Caco-2 (cell line): ENCODE results near the gene SCNN1G. TPM values are rescaled to one million over a fixed set of nuclear protein-coding genes. Genes with fewer than 3 reads are reported as not detected.

Source experiments
- BruUV-seq: library from RNA; stranded (reverse); fragments of 400-500 nt; replicated peaks from 2 replicates; lab custom pipeline; 2021; lab: Mats Ljungman, UMichigan
- CTCF ChIA-PET: fragments of 300-600 bp; sonication (Branson Sonifier 250); formaldehyde crosslinking; loops from one replicate; lab custom pipeline; 2022; ENCODE audit warnings: antibody characterized with exemption; lab: Charles Lee
- POLR2A ChIA-PET: fragments of 300-600 bp; sonication (Branson Sonifier 250); formaldehyde crosslinking; loops from one replicate; lab custom pipeline; 2022; ENCODE audit warnings: antibody characterized with exemption; lab: Charles Lee
- DNase-seq, 2 experiments: peaks; one replicate each; pipeline versions ENCODE4 v3.0.0 to v3.0.0-alpha.2; 2020 to 2022
- H3K27me3 ChIP-seq: replicated peaks from 2 replicates; pipeline ENCODE4 v1.6.0; 2011; ENCODE audit warnings: low read length; ENCODE audit not compliant: control insufficient read depth, insufficient read depth
- H3K36me3 ChIP-seq: 2 replicates; pipeline ENCODE4 v1.5.1; 2011; ENCODE audit warnings: low read length; ENCODE audit not compliant: control insufficient read depth, insufficient read depth
- H3K4me1 ChIP-seq: fragments of 250-450 bp; sonication (Bioruptor Pico); 2 replicates; pipeline ENCODE4 v1.5.1; 2020; ENCODE audit warnings: mild to moderate bottlenecking
- H3K4me3 ChIP-seq: 2 replicates; pipeline ENCODE4 v1.5.1; 2011; ENCODE audit warnings: low read depth, mild to moderate bottlenecking, control low read depth, low read length
- H3K9me3 ChIP-seq: fragments of 250-450 bp; sonication (Bioruptor Pico); 2 replicates; pipeline ENCODE4 v1.5.1; 2020; ENCODE audit warnings: mild to moderate bottlenecking, moderate library complexity
- H3K27ac Mint-ChIP-seq: one replicate; pipeline ENCODE4 v1.8.0; 2022; ENCODE audit warnings: mixed read lengths; ENCODE audit not compliant: unreplicated experiment
- H3K27me3 Mint-ChIP-seq: one replicate; pipeline ENCODE4 v1.8.0; 2022; ENCODE audit warnings: mixed read lengths; ENCODE audit not compliant: insufficient read depth, unreplicated experiment
- H3K36me3 Mint-ChIP-seq: one replicate; pipeline ENCODE4 v1.8.0; 2022; ENCODE audit warnings: mild to moderate bottlenecking, mixed read lengths; ENCODE audit not compliant: insufficient read depth, unreplicated experiment
- H3K4me1 Mint-ChIP-seq: one replicate; pipeline ENCODE4 v1.8.0; 2022; ENCODE audit warnings: low read depth, mixed read lengths; ENCODE audit not compliant: unreplicated experiment
- H3K4me3 Mint-ChIP-seq: one replicate; pipeline ENCODE4 v1.8.0; 2022; ENCODE audit warnings: mild to moderate bottlenecking, moderate library complexity, mixed read lengths; ENCODE audit not compliant: unreplicated experiment
- H3K9me3 Mint-ChIP-seq: one replicate; pipeline ENCODE4 v1.8.0; 2022; ENCODE audit warnings: mixed read lengths; ENCODE audit not compliant: unreplicated experiment
- intact Hi-C: fragments of 100-400 bp; cut with micrococcal nuclease; formaldehyde crosslinking; loops from one replicate; pipeline ENCODE4 v1.10.0; 2022; ENCODE audit not compliant: unreplicated experiment
- total RNA-seq: library from RNA; stranded (reverse); gene quantifications from 2 replicates; pipeline ENCODE4 v1.2.3, GENCODE V29; 2022
- TF ChIP-seq, protein P1 (sequence below), 2 experiments: fragments of 200-600 bp in 1 of 2; IDR thresholded peaks; 1 replicate in 1 of 2; 2 replicates in 1 of 2; pipeline versions ENCODE4 v1.5.1 to v1.8.0; 2011 to 2022; ENCODE audit warnings: antibody characterized with exemption in 1 of 2, control low read depth in 1 of 2, inconsistent platforms in 1 of 2, low read depth in 1 of 2, low read length in 1 of 2, mild to moderate bottlenecking in 1 of 2, moderate library complexity in 1 of 2; ENCODE audit not compliant: insufficient read depth in 1 of 2, severe bottlenecking in 1 of 2, unreplicated experiment in 1 of 2

SCNN1G gene
- total RNA-seq, 1 experiment from 2014 or later = not detected

GRCh38 chr16:23223368-23223767 lies 40.8 kb downstream of the SCNN1G start:
- Mint-ChIP-seq H3K4me3 (no peak overlapping the region), H3K4me1 (no peaks in the 10 kb centered on the region), H3K36me3 (no peaks in the 10 kb centered on the region), H3K27ac (no peak overlapping the region), H3K9me3 (peaks cover 6% of the 10 kb centered on the region), H3K27me3 (peaks cover 19% of the 10 kb centered on the region)
- H3K36me3 ChIP-seq = no peaks in the 10 kb centered on the region
- H3K9me3 ChIP-seq = no peaks in the 10 kb centered on the region
- BruUV-seq = no TSS peak
- no peaks in the 10 kb centered on the region for H3K27me3 ChIP-seq
- no peak for DNase-seq
- no peak overlapping the region for H3K4me3 ChIP-seq
- no peaks in the 10 kb centered on the region for H3K4me1 ChIP-seq
- TF ChIP-seq, protein P1, sequence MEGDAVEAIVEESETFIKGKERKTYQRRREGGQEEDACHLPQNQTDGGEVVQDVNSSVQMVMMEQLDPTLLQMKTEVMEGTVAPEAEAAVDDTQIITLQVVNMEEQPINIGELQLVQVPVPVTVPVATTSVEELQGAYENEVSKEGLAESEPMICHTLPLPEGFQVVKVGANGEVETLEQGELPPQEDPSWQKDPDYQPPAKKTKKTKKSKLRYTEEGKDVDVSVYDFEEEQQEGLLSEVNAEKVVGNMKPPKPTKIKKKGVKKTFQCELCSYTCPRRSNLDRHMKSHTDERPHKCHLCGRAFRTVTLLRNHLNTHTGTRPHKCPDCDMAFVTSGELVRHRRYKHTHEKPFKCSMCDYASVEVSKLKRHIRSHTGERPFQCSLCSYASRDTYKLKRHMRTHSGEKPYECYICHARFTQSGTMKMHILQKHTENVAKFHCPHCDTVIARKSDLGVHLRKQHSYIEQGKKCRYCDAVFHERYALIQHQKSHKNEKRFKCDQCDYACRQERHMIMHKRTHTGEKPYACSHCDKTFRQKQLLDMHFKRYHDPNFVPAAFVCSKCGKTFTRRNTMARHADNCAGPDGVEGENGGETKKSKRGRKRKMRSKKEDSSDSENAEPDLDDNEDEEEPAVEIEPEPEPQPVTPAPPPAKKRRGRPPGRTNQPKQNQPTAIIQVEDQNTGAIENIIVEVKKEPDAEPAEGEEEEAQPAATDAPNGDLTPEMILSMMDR (IDR thresholded peaks at IDR 0.05; ENCODE audit: insufficient read depth in 1 of 2, low read depth in 1 of 2, low read length in 1 of 2, severe bottlenecking in 1 of 2, unreplicated experiment in 1 of 2) = no peak
- intact Hi-C loops = no loop called here
- ChIA-PET POLR2A (no interaction called here), CTCF (no interaction called here)

DNA sequence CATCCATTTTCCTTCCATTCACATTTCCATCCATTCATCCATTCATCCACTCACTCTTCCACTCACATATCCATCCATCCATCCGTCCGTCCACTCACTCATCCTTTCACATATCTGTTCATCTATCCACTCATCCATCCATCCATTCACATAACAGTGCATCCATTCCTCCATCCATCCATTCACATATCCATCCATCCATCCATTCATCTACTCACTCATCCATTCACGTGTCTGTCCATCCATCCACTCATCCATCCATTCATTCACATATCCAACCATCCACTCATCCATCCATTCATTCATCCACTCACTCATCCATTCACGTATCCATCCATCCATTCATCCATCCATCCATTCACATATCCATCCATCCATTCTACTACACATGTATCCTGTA lies 42.6 kb downstream of the SCNN1G start:
- intact Hi-C loops = no loop called here
- no peaks in the 10 kb centered on the region for H3K27me3 ChIP-seq
- ChIA-PET POLR2A (no interaction called here), CTCF (no interaction called here)
- no peak overlapping the region for H3K27ac Mint-ChIP-seq
- H3K4me1 Mint-ChIP-seq = no peaks in the 10 kb centered on the region
- no TSS peak for BruUV-seq
- TF ChIP-seq, protein P1 (IDR thresholded peaks at IDR 0.05; ENCODE audit: insufficient read depth in 1 of 2, low read depth in 1 of 2, low read length in 1 of 2, severe bottlenecking in 1 of 2, unreplicated experiment in 1 of 2) = no peak
- peaks cover 6% of the 10 kb centered on the region for H3K9me3 Mint-ChIP-seq
- H3K4me3 Mint-ChIP-seq = no peak overlapping the region
- no peaks in the 10 kb centered on the region for H3K36me3 Mint-ChIP-seq
- peaks cover 18% of the 10 kb centered on the region for H3K27me3 Mint-ChIP-seq
- H3K36me3 ChIP-seq = no peaks in the 10 kb centered on the region
- H3K4me1 ChIP-seq = no peaks in the 10 kb centered on the region
- no peak for DNase-seq
- H3K4me3 ChIP-seq = no peak overlapping the region
- no peaks in the 10 kb centered on the region for H3K9me3 ChIP-seq

- H3K27me3 ChIP-seq = no peaks in the 10 kb centered on the region
- BruUV-seq = no TSS peak
- no peak overlapping the region for H3K4me3 ChIP-seq
- ChIA-PET POLR2A (no interaction called here), CTCF (no interaction called here)
- no peak for DNase-seq
- no peaks in the 10 kb centered on the region for H3K9me3 ChIP-seq
- H3K36me3 ChIP-seq = no peaks in the 10 kb centered on the region
- intact Hi-C loops = no loop called here
- Mint-ChIP-seq H3K27me3 (peaks cover 15% of the 10 kb centered on the region), H3K9me3 (peaks cover 6% of the 10 kb centered on the region), H3K4me1 (no peaks in the 10 kb centered on the region), H3K4me3 (no peak overlapping the region), H3K36me3 (no peaks in the 10 kb centered on the region), H3K27ac (no peak overlapping the region)
- TF ChIP-seq, protein P1 (IDR thresholded peaks at IDR 0.05; ENCODE audit: insufficient read depth in 1 of 2, low read depth in 1 of 2, low read length in 1 of 2, severe bottlenecking in 1 of 2, unreplicated experiment in 1 of 2) = no peak
- no peaks in the 10 kb centered on the region for H3K4me1 ChIP-seq
Measured at GRCh38 chr16:23225634-23226033, 43.1 kb downstream of the SCNN1G start.
